Neural crest cell (in vitro differentiated cells): ENCODE results near the gene RTKN. TPM values are rescaled to one million over a fixed set of nuclear protein-coding genes. Genes with fewer than 3 reads are reported as not detected.

Experiments
- DNase-seq: peaks from one replicate; pipeline ENCODE4 v3.0.0; 2021; ENCODE audit warnings: low read depth, mixed read lengths, low spot score
- H3K27ac Mint-ChIP-seq: one replicate; pipeline ENCODE4 v1.8.0; 2021; ENCODE audit warnings: mild to moderate bottlenecking, mixed read lengths; ENCODE audit not compliant: unreplicated experiment
- H3K27me3 Mint-ChIP-seq: 2 replicates; pipeline ENCODE4 v1.8.0; 2021; ENCODE audit warnings: low read depth, mild to moderate bottlenecking, mixed read lengths
- H3K36me3 Mint-ChIP-seq: 2 replicates; pipeline ENCODE4 v1.8.0; 2021; ENCODE audit warnings: low read depth, mild to moderate bottlenecking, mixed read lengths
- H3K4me1 Mint-ChIP-seq: 2 replicates; pipeline ENCODE4 v1.8.0; 2021; ENCODE audit warnings: mixed read lengths
- H3K4me3 Mint-ChIP-seq: one replicate; pipeline ENCODE4 v1.8.0; 2021; ENCODE audit warnings: mild to moderate bottlenecking, mixed read lengths
- H3K9me3 Mint-ChIP-seq: 2 replicates; pipeline ENCODE4 v1.8.0; 2021; ENCODE audit warnings: mixed read lengths
- CTCF ChIP-seq: fragments of 200-600 bp; sonication (generic); conservative IDR thresholded peaks from 2 replicates; pipeline ENCODE4 v1.5.0; 2021; ENCODE audit warnings: antibody characterized with exemption, mild to moderate bottlenecking
- total RNA-seq: library from RNA; stranded (reverse); gene quantifications from 2 replicates; pipeline ENCODE4 v1.2.1, GENCODE V29; 2021

RTKN gene
- total RNA-seq, 1 donor from 2014 or later, result 62.0 TPM

- Mint-ChIP-seq H3K9me3 (no peaks in the 10 kb centered on the region), H3K27ac (peak overlapping the region; percentile 73), H3K27me3 (peaks cover 9% of the 10 kb centered on the region), H3K4me3 (peak overlapping the region; percentile 94), H3K4me1 (peaks cover 46% of the 10 kb centered on the region), H3K36me3 (peaks cover 5% of the 10 kb centered on the region)
- no peak for TF ChIP-seq CTCF
- DNase-seq, result peak; percentile 47
Measured at GRCh38 chr2:74457549-74458131, 15.9 kb upstream of the RTKN start.

- H3K27me3 Mint-ChIP-seq, result peaks cover 9% of the 10 kb centered on the region
Measured at GRCh38 chr2:74457129-74457548, 15.4 kb upstream of the RTKN start.

GRCh38 chr2:74454654-74455511 is 13.1 kb upstream of the RTKN start, which contains the start of gene INO80B:
INO80B (plus strand) TSS chr2:74455087; CDS start chr2:74455117, 30 bp downstream.
- H3K4me3 Mint-ChIP-seq, result peak within 1 kb of the TSS; percentile 94
- peak; percentile 11 for TF ChIP-seq CTCF
- no peaks in the 10 kb centered on the region for H3K9me3 Mint-ChIP-seq
- H3K36me3 Mint-ChIP-seq, result no peaks in the 10 kb centered on the region
- H3K27ac Mint-ChIP-seq, result peak within 1 kb of the TSS; percentile 90
- DNase-seq, result peak; percentile 97
- H3K27me3 Mint-ChIP-seq, result peaks cover 11% of the 10 kb centered on the region
- H3K4me1 Mint-ChIP-seq, result peaks cover 44% of the 10 kb centered on the region

More at GRCh38 chr2:74457129-74457548, 15.4 kb upstream of the RTKN start:
- DNase-seq, result no peak
- peak overlapping the region; percentile 94 for H3K4me3 Mint-ChIP-seq
- H3K27ac Mint-ChIP-seq, result no peak overlapping the region
- no peaks in the 10 kb centered on the region for H3K9me3 Mint-ChIP-seq
- H3K4me1 Mint-ChIP-seq, result peaks cover 46% of the 10 kb centered on the region
- no peak for TF ChIP-seq CTCF
- H3K36me3 Mint-ChIP-seq, result peaks cover 3% of the 10 kb centered on the region

GRCh38 chr2:74450570-74451190 is 8.9 kb upstream of the RTKN start:
- Mint-ChIP-seq H3K36me3 (no peaks in the 10 kb centered on the region), H3K9me3 (no peaks in the 10 kb centered on the region), H3K27ac (no peak overlapping the region), H3K4me3 (peak overlapping the region; percentile 24), H3K4me1 (peaks cover 15% of the 10 kb centered on the region), H3K27me3 (peaks cover 12% of the 10 kb centered on the region)
- no peak for DNase-seq
- TF ChIP-seq CTCF, result no peak

- no peak for TF ChIP-seq CTCF
- Mint-ChIP-seq H3K36me3 (no peaks in the 10 kb centered on the region), H3K9me3 (no peaks in the 10 kb centered on the region), H3K27ac (no peak overlapping the region), H3K27me3 (peaks cover 26% of the 10 kb centered on the region), H3K4me1 (no peaks in the 10 kb centered on the region), H3K4me3 (no peak overlapping the region)
- DNase-seq, result no peak
Measured at GRCh38 chr2:74448771-74449170, 7.0 kb upstream of the RTKN start.
